ENCODE measurements around the gene ACBD4. TPM values are rescaled to one million over a fixed set of nuclear protein-coding genes. Genes with fewer than 3 reads are reported as not detected.

The ACBD4 gene
- total RNA-seq, 1 experiment from 2014 or later: 9.7 TPM

- Histone ChIP-seq H2BK15ac (ENCODE audit: low read depth, low read length) (no peak overlapping the region), H2AK5ac (ENCODE audit: insufficient read length, low read length) (no peak overlapping the region), H3K9me3 (ENCODE audit: control insufficient read depth, low read depth, low read length) (no peaks in the 10 kb centered on the region), H3K9ac (ENCODE audit: extremely low read depth, insufficient read length, low read length) (no peak overlapping the region), H3K4ac (ENCODE audit: low read depth, low read length) (no peak overlapping the region), H3K4me2 (ENCODE audit: insufficient read depth, insufficient read length, low read length) (no peak overlapping the region), H3K23ac (ENCODE audit: insufficient read length, low read depth, low read length) (no peak overlapping the region), H3K18ac (ENCODE audit: insufficient read length, low read depth, low read length) (no peak overlapping the region), H2BK5ac (ENCODE audit: insufficient read length, low read length) (no peak overlapping the region), H3K79me1 (ENCODE audit: insufficient read depth, low read depth, low read length, poor library complexity, severe bottlenecking) (no peaks in the 10 kb centered on the region), H4K5ac (ENCODE audit: insufficient read length, low read depth, low read length) (no peak overlapping the region), H2BK20ac (ENCODE audit: low read depth, low read length, poor library complexity, severe bottlenecking) (no peak overlapping the region), H3K56ac (ENCODE audit: insufficient read length, low read depth, low read length) (no peak overlapping the region), H2BK12ac (ENCODE audit: insufficient read length, low read depth, low read length) (no peak overlapping the region), H3K27ac (ENCODE audit: insufficient read length, low read depth, low read length) (no peak overlapping the region), H3K27me3 (ENCODE audit: insufficient read depth, low read length) (no peaks in the 10 kb centered on the region), H2AFZ (ENCODE audit: low read length) (no peak overlapping the region), H3K14ac (ENCODE audit: insufficient read depth, low read length) (no peak overlapping the region), H3K23me2 (ENCODE audit: insufficient read length, low read depth, low read length, poor library complexity, severe bottlenecking) (no peaks in the 10 kb centered on the region), H4K8ac (replicated peaks; ENCODE audit: insufficient read length, low read depth, low read length) (no peak overlapping the region), H3K79me2 (ENCODE audit: insufficient read depth, low read length) (no peaks in the 10 kb centered on the region), H3T11ph (ENCODE audit: low read length) (no peak overlapping the region), H4K20me1 (ENCODE audit: control insufficient read depth, insufficient read depth, insufficient read length) (no peaks in the 10 kb centered on the region), H4K91ac (ENCODE audit: insufficient read length, low read depth, low read length) (no peak overlapping the region), H3K4me1 (ENCODE audit: insufficient read depth, low read length) (no peaks in the 10 kb centered on the region), H2BK120ac (ENCODE audit: low read depth, low read length, poor library complexity, severe bottlenecking) (no peak overlapping the region)
- Mint-ChIP-seq H3K36me3 (ENCODE audit: insufficient read depth in 1 of 3, low read depth in 3 of 3) (peaks cover 0 to 4% (median 0%) of the 10 kb centered on the region in 3 experiments; a peak in 4 of 7 replicates), H3K9me3 (no peaks in the 10 kb centered on the region), H3K4me1 (peaks cover 8 to 33% of the 10 kb centered on the region in 2 experiments), H3K27me3 (ENCODE audit: low read depth) (no peaks in the 10 kb centered on the region), H3K27ac (peak overlapping the region in 2 of 3 experiments; percentile 5 to 52; a peak in 3 of 7 replicates), H3K4me3 (no peak overlapping the region)
- whole genome bisulfite sequencing (ENCODE audit: extremely low coverage, insufficient read length, low lambda C conversion rate): no CpG with 5 or more reads among the region's 11 CpGs
- no peak for TF ChIP-seq CTCF (conservative IDR thresholded peaks at IDR 0.05)
- no peak for DNase-seq
Observed at GRCh38 chr17:45115871-45116270, 19.6 kb upstream of the ACBD4 start.

All from H9 (cell line).